HG03571 (cell line): ENCODE measurements around the gene PPFIBP2.

Source experiments
- ATAC-seq: cut with Tn5 transposase; IDR thresholded peaks from one replicate; pipeline ENCODE4 v1.9.1; 2021; ENCODE audit not compliant: unreplicated experiment

Gene PPFIBP2

DNA sequence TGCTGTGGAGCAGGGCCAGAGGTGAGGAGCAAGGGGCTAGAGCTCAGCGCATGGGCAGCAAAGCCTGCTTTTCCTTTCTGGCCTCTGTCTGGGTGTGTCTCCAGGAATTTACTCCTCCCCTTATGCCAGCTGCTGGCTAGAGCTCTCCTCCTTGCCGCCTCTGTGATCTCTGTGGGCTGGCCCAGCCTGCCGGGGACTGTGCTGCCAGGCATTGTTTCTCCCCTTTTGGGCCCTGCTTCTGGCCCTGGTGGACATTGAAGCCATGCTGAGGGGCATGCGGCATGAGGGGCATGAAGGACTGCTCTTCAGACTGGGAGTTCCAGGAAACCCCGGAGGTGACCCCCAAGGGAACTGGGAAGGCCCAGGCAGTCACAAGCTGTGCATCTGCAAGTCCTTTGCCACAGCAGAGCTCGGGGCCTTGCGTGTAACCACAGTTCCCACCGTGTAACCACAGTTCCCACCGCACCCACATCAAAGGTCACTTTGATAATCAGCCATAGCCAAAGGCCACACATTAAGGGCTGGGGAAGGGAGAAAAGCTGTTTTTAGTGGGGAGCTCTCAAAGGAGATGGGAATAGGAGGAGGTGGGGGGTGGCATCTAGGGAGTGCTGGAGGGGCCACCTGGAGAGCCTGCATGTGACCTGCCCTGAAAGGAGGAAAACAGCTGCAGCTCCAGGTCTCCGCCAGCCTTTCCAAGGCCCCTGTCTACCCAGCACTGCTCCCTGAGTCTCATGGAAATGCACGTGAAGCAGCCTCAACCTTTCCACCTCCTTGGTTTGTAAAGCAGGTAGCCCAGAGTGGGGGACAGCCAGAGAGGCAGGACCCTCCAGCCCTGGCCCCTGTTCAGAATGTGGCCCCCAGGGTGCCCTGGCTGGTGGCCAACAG lies 62.3 kb downstream of the PPFIBP2 start:
- no peak for ATAC-seq

DNA sequence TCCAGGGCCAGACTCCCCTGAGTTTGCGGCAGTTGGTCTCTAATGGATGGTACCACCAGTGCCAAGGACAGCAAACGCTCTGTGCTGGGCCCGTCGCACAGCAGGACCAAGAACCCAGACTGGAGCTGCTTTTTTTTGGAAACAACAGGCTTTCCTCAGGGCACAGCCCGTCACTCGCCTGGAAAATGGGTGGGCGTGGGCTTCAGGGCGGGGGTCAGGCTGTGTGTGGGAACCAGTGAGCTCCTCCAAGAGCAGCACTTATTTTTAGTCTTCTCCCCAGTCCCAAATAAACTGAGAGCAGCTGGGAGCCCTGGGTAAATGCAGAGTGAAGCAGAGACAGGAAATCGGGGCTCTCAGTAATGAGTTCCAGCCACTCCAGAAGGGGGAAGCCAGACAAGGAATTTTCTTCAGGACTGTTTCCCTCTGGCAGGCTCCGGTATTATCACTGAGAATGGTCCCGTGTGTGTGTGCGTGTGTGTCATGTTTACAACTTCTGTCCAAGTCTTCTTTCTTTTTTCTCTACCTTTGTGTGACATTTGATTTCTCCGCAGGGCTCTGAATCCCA lies 63.0 kb downstream of the PPFIBP2 start:
- no peak for ATAC-seq

DNA sequence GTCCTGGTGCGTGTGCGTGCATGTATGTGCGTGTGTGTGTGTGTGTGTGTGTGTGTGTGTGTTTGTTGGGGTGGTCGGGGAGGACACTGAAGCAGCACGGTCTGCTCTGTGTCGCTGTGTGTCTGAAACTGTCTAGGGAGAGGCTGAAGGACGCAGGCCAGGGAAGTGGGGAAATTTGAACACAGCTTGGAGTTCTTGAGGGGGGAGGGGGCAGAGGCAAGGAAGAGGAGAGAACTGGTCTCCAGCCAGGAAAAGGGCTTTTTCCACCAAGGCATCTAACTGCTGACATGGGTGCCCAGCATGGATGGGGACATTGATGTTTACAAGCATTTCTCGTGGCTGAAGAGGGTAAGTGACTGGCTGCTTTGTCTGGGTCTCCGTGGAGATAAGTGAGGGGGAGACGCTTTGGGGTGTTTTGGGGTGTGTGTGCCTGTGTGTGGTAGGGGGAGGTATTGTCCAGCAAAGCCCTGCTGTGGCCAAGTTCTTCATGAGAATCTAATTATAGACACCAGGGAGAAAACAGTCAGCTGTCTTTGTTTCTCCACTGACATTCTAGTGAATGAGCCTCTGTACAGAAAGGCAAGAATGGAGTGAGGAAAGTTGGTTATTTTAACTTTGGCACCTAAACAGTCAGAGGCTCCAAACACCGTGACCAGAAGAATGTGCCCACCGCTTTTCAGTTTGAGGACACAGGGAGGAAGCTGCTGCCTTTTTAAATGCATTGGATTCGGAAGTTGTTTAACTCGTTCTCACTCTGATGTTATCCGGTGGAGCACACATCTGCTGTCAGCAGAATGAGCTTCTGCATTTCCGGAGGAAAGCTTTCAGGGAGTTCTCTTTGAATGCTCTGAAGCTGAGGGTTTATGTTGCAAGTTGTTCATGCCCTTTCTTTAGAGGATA lies 63.7 kb downstream of the PPFIBP2 start:
- ATAC-seq = no peak

DNA sequence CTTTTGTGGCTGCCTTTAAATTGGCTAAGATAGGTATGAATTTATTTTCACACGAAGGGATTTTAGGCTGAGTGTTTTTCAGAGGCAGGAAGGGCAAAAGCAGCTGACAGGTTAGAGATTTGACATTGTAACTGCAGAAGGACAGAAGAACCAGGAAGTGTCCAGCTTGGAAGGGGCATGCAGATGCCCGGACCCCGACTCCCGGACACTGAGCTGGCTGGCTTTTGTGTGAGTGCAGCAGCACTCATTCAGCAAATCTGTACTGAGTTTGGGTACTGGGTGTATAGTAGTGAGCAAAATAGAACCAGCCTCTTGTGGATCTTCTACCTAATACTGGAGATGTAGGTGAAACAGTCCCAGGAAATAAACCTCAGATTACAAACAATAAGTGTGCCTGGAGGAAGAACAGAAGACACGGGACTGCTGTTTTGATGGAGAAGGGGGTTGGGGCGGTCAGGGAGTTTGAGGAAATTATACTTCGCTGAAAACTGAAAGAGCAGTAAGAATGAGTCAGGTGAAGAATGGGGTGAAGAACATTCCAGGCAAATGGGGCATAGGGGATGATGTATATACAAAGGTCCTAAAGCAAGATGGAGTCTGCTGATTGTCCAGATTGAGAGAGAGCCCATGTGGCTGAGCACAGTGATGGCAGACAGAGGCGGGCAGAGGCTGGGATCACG lies 64.6 kb downstream of the PPFIBP2 start:
- ATAC-seq = no peak

DNA sequence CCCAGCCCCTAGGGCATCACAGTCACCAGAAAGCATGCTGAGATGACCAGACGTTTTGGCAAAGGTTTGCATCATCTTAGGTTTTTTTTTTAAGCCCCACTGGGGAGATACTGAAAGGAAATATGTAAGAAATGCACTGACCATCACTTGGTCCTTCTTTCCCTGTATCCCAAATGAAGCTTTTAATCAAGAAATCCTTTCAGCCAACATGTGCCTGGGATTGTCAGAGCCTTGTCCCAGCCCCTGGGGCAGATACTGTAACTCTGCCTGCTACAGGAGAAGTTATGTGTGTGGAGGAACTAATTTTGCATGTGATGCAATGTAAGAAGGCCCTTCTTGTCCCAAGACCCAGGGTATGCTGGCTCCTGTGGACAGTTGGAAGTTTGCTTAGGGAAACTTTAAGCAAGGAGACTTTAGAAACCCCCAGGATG lies 65.6 kb downstream of the PPFIBP2 start:
- ATAC-seq = no peak

DNA sequence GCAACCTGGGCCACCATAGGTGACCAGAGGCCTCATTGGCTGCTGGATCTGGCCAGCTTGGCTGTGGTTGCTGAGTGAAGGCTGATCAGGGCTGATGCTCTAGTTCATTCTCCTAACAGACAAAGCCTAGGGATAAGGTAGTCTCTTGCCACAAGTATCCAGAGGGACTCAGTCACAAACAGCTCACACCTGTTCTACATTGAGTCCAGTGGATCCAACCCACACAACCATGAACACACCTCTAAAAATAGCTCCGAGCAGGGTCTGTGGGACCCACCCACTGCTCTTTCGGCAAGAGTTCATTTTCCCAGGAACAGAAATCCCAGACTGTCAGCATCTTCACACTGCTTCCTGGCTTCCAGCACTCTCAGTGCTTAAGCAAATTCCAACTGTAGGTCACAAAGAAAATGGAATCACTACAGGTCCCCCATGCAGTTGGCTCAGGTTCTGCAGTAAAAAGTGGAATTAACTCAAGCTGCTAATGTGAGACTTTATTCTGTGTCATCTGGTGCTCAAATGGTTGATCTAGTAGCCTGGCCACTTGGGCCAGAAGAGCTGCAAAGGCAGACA lies 67.3 kb downstream of the PPFIBP2 start:
- ATAC-seq = no peak

DNA sequence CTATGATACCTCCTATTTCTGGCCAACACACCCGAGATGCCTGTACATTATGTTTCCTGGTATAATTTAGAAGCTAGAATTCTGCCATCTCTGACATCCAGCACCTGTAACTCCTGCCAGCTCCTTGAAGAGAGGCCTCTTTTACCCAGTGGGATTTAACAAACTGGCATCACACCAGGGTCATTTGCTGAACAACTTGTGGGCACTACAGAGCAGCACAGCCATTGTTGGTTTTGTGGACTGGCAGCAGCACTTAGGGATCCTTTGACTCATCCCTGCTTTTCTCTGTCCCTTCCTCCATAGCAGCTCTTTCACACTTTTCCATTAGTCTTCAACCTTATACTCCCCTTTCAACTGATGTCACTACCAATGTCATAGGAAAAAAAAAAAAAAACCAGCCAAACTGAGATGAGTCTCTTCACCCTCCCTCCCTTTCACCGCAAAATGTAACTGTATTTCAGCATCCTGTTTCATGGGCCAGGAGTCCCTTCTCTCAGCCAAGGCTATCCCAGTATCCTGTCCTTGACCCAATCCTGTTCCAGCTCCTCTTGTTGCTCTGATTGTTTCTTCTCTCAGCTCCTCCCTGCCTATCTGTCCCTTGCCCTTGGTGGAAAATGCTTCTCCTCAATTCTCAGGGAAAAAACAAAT lies 68.7 kb downstream of the PPFIBP2 start:
- no peak for ATAC-seq

DNA sequence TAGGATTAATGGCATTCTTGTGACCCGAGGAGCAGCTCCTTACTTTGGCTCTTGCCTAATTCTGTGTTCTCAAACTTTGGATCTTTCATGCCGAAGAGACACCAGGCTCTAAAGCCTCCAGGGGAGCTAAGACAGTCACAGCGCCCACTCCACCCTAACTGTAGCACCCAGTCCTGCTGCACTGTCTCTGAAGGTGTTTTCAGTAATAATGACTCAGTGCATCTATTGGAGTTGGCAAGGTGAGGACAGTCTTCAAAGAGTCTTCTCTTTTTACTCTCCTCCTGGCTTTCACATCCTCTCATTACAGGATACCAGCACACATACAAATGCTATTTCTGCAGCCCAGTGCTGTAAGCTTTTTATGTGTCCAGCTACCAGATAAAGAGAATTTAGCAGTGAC lies 69.4 kb downstream of the PPFIBP2 start:
- no peak for ATAC-seq

DNA sequence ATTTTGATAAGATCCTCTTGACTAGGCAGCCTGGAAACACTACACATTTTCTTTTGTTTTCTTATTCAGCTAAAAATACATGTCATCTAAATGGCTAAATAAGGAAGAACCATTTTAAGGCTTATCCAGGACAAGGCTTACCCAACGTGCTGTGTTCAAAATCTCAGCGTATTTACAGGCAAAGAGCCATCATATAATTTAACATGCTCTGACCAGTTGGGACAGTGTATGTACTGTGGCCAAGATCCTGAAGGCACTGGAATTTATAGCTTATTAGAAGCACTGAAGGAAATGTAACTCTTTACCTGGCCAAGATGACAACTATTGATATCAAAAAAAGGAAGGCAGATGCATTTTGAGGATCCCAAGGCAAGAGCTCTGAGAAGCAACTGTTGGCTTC lies 71.1 kb downstream of the PPFIBP2 start:
- ATAC-seq = no peak

DNA sequence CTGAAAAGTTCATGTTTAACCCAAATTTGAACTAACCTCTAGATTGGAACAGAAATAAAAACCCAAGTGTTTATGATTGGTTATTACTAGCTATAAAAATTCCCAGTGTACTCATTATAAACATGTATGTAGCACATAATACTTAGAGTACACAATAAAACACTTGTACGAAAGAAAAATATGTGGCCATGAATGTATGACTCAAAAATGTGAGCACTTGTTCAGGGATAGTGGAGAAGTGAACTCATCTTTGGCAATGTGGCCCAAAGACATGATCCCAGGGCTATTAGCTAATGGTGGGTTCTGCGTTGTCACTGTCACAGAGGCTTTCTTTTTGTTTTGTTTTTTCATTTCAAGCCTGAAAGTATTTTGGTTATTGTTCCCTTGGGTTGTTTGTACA lies 72.0 kb downstream of the PPFIBP2 start:
- no peak for ATAC-seq

DNA sequence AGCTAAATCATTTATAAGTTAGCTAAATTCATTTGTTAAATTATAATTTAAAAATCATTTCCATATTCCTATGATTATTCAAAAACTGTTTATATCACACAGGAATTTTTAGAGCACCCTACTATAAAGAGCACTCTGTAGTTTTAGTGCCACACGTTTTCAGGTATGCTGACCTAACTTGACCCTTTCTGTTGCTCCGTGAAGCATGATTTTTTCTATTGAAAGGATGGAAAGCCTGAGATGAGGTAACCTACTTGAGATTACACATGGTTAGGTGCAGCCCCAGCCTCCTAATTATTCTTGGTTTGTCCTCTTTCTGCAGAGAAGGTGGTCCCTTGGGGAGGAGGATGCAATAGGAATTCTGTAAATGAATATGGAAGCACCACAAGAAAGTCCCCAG lies 72.6 kb downstream of the PPFIBP2 start:
- no peak for ATAC-seq

DNA sequence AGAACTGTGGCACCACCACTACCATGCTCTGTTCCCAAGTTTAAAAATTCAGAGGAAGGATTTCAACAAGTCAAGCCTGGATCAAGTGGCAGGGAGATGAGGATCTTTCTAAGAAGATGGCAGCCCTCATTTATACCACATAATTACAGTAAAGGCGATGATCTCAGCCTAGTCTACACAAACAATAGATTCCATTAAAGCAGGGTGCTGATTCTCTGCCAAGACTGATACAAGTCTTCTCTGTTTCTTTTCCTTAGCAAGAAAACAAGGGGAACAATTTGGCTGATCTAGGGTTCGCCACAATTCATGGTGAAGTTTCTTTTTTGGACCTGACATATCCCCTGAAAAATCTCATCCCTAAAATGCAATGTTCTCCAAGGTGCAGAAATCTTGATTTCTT lies 73.9 kb downstream of the PPFIBP2 start:
- no peak for ATAC-seq

DNA sequence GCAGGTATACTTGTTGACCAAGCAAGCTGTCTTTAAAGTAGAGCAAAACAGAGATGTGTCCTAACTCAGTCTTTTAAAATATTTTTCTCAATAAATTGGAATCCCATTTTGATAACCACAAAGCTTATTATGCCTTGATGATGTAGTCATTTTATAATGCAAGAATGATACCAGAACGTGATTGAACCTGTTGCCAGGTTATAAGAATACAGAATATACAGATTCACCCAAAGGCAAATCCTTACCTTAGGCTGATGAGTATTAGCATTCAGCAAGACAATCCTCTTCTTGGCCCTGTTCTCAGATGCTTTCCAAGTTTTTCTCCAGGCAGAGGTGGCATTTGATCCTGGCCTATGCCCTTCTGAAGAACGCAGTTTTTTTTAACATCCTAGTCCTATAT lies 76.1 kb downstream of the PPFIBP2 start:
- ATAC-seq = no peak

DNA sequence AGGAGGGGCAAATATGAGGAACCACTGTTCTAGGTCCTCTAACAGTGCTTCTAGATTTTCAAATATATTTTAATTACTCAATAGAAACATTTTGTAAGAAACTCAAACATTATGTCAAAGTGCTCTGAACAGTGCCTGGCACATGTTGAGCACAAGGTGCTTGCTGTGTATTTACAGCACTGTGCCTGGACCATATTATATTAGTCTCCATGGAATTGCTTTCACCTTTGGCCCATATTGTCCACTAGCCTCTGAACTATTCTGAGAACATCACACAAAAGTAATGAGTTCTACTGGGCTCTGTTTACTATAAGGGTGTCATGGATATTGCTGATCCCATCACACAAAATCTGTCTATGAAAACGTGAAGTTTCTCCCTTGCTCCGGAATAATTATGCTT lies 76.7 kb downstream of the PPFIBP2 start:
- ATAC-seq = no peak

DNA sequence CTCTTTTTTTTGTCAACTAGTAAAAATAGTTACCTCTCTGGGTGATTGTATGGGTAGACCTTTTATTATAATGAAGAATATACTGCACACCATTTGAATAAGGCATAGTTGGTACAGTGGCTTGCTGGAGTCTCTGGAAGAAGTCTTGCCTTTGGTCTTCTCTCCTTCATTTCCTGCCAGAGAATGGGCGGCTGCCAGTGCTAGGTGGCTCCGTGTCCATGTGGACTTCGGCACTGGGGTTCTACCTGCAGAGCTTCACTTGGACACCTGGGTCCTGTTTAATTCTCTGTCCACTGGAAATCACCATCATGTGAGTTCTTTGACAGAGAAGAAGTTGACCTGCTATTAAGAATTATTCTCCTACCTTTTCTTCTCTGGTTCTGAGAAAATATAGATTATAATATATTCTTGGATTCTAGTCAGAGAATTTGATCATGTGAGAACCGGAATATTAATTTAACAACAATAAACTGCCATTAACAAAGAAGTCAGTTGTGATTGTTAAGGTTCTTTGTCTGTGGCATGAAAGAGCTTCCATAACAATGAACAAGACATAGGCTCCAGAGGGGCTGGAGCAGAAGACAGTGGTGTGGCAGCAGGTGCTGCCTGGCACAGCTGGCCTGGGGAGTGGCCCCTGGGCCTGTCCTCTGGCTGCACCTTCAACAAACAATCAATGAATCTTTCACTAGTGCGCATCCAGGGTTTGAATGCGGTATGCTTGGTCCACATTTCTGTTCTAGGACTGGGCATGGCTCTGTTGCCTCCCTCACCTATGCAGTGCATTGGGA lies 77.5 kb downstream of the PPFIBP2 start:
- no peak for ATAC-seq

DNA sequence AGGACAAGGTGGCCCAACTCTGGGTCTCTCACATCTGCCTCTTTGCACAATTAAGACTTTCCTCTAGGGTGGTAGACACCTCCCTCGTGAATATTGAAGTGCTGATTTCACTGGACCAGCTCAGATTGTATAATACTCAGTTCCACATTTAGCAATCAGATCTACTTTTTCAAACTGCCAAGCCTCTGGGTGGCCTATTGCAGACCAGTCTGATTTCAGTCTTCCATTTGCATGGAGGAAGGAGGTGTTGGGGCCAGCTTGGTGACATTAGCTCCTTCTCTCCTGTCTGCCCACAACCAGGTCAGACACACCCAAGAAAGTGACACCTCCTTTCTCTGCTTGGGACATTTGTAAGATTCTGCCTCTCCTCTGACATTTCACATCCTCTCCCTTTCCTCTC lies 78.2 kb downstream of the PPFIBP2 start:
- no peak for ATAC-seq

DNA sequence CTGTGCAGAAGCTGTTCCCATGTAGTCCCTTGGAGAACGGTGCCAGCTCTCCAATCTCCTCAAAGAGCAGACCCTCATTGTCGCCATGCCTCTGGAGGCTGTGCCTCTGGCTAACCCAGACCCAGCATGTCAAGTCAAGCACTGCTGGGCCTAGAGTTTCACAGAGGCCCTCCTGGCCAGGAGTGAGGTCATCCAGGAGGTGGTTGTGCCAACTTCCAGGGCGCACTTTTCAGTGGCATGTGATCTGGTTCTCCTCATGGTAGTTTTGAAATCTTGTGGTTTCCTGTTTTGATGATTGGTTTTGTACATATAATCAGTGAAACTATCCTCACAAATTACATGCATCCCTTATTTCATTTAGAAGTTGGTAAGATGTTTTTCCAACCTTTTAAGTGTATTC lies 78.9 kb downstream of the PPFIBP2 start:
- no peak for ATAC-seq

DNA sequence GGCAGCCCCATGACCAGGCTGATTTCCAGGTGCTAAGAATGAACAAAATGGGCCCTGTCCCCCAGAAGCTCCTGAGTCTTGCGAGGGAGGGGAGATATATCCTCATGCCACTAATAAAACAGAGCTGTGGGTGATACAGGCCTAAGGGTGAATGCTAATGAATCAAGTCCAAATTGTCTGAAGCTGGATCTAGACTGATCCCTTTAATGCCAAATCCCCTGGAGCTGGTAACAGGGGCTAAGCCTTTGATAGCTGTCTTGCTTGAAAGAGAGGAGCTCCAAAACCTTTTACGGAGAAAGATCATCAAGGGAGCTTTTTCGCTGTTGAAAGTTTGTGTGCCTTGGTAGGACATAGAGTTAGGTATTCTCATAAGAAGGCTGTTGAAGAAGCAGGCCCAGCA lies 79.7 kb downstream of the PPFIBP2 start:
- no peak for ATAC-seq

DNA sequence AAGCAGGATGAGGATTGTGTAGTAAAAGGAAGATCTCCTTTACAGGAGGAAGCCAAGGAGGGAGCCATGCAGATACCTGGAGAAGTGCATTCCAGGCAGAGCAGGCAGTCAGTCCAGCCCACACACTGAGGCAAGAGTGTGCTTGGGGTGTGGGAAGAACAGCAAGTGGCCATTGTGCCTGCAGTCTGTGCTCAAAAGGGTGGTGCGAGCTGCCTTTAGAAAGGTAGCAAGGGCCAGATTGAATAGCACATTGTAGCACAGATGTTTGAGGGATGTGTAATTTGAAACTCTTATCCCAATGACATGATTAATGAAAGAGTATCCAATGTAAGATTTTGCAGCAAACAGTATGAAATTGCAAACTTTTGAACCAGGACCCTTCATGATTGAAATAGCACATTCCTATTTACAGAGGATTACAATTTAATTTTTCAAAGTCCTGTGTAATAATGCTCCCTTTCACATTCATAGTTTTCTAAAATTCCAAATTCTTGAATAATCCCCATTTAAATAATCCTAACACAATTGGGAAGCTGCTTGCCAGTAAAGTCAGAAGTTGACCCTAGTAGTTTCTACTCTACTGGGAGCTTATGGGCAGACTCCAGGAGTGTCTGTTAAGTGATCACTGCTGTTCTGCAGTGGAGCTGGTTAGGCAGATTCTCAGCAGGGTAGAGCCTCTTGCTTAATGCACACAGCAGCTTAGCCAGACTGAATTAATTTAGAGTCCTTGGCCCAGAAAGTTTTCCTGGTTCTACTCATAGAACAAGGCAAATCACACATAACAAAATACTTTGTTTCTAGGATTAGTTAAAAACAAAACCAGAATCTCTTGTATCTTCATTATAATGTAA lies 81.4 kb downstream of the PPFIBP2 start:
- ATAC-seq = no peak
